Peyer's patch (tissue), 4 donors: ENCODE data around the gene MLLT10. TPM values are rescaled to one million over a fixed set of nuclear protein-coding genes. Genes with fewer than 3 reads are reported as not detected.

Source experiments
- DNase-seq, 3 donors: peaks; one replicate each; pipeline ENCODE4 v3.0.0-alpha.2; 2017 to 2019
- H3K27ac ChIP-seq, 4 donors: fragments of 200-600 bp; sonication (generic); one replicate each; pipeline ENCODE4 v1.5.1; 2016 to 2019
- H3K27me3 ChIP-seq, 2 donors: fragments of 200-600 bp; sonication (generic); one replicate each; pipeline ENCODE4 v1.5.1; 2019
- H3K36me3 ChIP-seq, 3 donors: fragments of 200-600 bp; sonication (generic); one replicate each; pipeline ENCODE4 v1.5.1; 2016 to 2019
- H3K4me1 ChIP-seq, 4 donors: fragments of 200-600 bp; sonication (generic); one replicate each; pipeline ENCODE4 v1.5.1; 2016 to 2019
- H3K4me3 ChIP-seq, 4 donors: fragments of 200-600 bp; sonication (generic); 1 replicate in 3 of 4; 2 replicates in 1 of 4; pipeline ENCODE4 v1.5.1; 2016 to 2019; ENCODE audit warnings: mild to moderate bottlenecking in 1 of 4
- H3K9me3 ChIP-seq, 4 donors: fragments of 200-600 bp; sonication (generic); one replicate each; pipeline ENCODE4 v1.5.1; 2016 to 2019; ENCODE audit warnings: mild to moderate bottlenecking in 1 of 4
- POLR2A ChIP-seq, 2 donors: fragments of 450-650 bp; IDR thresholded peaks; one replicate each; pipeline ENCODE4 v1.5.1; 2017; ENCODE audit warnings: antibody characterized with exemption in 2 of 2, mild to moderate bottlenecking in 2 of 2, moderate library complexity in 2 of 2
- total RNA-seq, 4 donors: library from RNA; depleted of rRNA; stranded (reverse); fragments of >200 nt; gene quantifications; one replicate each; pipeline ENCODE4 v1.1.0, GENCODE V29; 2016
- TF ChIP-seq, protein P1 (sequence below), 6 experiments: fragments of 450-650 bp in 4 of 6; fragments of 200-600 bp in 2 of 6; sonication (generic) in 1 of 6; IDR thresholded peaks; one replicate each; pipeline ENCODE4 v1.5.1; 2017 to 2019; ENCODE audit warnings: antibody characterized with exemption in 6 of 6, mild to moderate bottlenecking in 3 of 6, moderate library complexity in 1 of 6

MLLT10 gene
- total RNA-seq, 4 donors from 2014 or later: 25.2 to 65.2 (median 40.1) TPM

DNA sequence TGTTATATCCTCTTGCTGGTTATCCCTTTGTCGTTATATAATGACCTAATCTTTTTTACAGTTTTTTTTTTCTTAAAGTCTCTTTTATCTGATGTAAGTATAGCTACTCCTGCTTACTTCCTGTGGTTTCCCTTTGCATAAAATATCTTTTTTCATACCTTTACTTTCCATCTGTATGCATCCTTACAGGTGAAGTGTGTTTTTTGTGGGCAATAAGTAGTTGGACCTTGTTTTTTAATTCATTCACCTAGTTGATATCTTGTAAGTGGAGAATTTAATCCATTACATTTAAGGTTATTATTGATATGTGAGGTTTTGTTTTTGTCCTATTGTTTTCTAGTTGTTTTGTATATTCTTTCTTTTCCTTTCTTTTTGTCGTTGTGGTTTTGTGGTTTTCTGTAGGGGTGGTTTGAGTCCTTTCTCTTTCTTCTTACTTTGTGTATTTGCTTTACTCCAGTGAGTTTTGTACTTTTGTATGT, 168.6 kb downstream of the MLLT10 start:
- DNase-seq: no peak
- Histone ChIP-seq H3K27me3 (no peaks in the 10 kb centered on the region), H3K27ac (no peak overlapping the region)

DNA sequence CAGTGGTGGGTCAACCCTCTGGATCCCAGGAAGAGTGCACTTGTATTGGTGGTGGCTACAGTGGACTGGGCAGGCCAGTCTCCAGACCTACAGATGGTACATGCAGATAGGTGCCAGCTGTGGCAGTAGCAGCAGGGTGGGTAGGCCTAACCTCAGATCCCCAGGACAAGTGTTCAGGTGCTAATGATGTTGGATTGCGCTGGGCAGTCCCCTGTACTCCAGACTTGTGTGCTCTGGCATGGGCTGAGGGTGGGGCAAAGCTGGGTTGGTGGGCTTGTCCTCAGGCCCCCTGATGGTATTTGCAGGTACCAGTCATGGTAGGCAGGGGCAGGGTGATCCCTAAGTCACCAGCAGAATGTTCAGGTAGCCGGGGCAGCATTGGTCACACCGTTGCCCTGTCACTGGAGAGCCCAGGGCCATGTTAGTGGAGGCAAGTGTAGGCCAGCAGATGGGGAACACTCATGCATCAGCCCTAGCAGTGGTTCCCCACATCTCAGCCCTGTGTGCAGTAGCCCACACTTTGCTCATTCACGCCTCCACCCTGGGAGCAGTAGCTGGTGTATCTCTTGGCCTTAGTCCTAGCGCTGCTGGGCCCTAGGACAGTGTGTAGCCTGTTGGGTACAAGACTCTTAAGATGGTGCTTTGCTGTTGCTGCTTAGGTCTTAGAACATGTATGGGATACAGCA, 171.3 kb downstream of the MLLT10 start:
- H3K27ac ChIP-seq: no peak overlapping the region
- TF ChIP-seq POLR2A (IDR thresholded peaks at IDR 0.05): no peak
- TF ChIP-seq, protein P1, sequence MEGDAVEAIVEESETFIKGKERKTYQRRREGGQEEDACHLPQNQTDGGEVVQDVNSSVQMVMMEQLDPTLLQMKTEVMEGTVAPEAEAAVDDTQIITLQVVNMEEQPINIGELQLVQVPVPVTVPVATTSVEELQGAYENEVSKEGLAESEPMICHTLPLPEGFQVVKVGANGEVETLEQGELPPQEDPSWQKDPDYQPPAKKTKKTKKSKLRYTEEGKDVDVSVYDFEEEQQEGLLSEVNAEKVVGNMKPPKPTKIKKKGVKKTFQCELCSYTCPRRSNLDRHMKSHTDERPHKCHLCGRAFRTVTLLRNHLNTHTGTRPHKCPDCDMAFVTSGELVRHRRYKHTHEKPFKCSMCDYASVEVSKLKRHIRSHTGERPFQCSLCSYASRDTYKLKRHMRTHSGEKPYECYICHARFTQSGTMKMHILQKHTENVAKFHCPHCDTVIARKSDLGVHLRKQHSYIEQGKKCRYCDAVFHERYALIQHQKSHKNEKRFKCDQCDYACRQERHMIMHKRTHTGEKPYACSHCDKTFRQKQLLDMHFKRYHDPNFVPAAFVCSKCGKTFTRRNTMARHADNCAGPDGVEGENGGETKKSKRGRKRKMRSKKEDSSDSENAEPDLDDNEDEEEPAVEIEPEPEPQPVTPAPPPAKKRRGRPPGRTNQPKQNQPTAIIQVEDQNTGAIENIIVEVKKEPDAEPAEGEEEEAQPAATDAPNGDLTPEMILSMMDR (IDR thresholded peaks at IDR 0.05): no peak

More for the DNA sequence above, 168.6 kb downstream of the MLLT10 start:
- H3K36me3 ChIP-seq: peaks cover 0 to 4% (median 0%) of the 10 kb centered on the region in 3 donors
- no peaks in the 10 kb centered on the region for H3K4me1 ChIP-seq
- no peak for TF ChIP-seq POLR2A (IDR thresholded peaks at IDR 0.05)
- TF ChIP-seq, protein P1 (IDR thresholded peaks at IDR 0.05): no peak
- H3K4me3 ChIP-seq: no peak overlapping the region
- peaks cover 0 to 5% (median 1%) of the 10 kb centered on the region in 4 donors for H3K9me3 ChIP-seq

DNA sequence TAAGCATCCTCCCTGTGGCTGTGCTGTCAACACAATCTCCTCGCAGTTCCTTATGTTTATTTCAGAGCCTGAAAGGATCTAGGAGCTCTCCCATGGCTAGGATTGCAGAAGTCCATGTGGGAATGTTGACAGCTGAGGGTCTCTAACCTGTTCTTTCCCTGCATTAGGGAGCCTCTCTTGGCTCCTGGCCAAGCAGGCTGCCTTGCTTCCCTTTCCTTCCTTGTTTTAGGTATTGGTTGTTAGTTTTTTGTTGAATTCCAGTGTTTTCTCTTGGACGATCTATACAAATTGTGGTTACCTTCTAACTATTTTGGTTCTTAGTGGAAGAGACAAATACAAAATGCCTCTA, 171.8 kb downstream of the MLLT10 start:
- H3K4me1 ChIP-seq: no peaks in the 10 kb centered on the region
- no peak for TF ChIP-seq POLR2A (IDR thresholded peaks at IDR 0.05)
- TF ChIP-seq, protein P1 (IDR thresholded peaks at IDR 0.05): no peak
- peaks cover 0 to 1% (median 0%) of the 10 kb centered on the region in 4 donors for H3K9me3 ChIP-seq
- H3K27me3 ChIP-seq: no peaks in the 10 kb centered on the region
- no peaks in the 10 kb centered on the region for H3K36me3 ChIP-seq
- no peak overlapping the region for H3K4me3 ChIP-seq
- H3K27ac ChIP-seq: no peak overlapping the region
- DNase-seq: no peak

More for the DNA sequence above, 171.3 kb downstream of the MLLT10 start:
- Histone ChIP-seq H3K36me3 (no peaks in the 10 kb centered on the region), H3K9me3 (peaks cover 0 to 5% (median 0%) of the 10 kb centered on the region in 4 donors), H3K4me3 (no peak overlapping the region), H3K27me3 (no peaks in the 10 kb centered on the region), H3K4me1 (no peaks in the 10 kb centered on the region)
- no peak for DNase-seq

- H3K27ac ChIP-seq: no peak overlapping the region
- no peaks in the 10 kb centered on the region for H3K36me3 ChIP-seq
- no peaks in the 10 kb centered on the region for H3K27me3 ChIP-seq
- no peaks in the 10 kb centered on the region for H3K9me3 ChIP-seq
- no peaks in the 10 kb centered on the region for H3K4me1 ChIP-seq
- no peak overlapping the region for H3K4me3 ChIP-seq
- TF ChIP-seq POLR2A (IDR thresholded peaks at IDR 0.05): no peak
- TF ChIP-seq, protein P1 (IDR thresholded peaks at IDR 0.05): no peak
- no peak for DNase-seq
Observed at GRCh38 chr10:21707498-21707897, 173.5 kb downstream of the MLLT10 start.

GRCh38 chr10:21712975-21713374, 178.9 kb downstream of the MLLT10 start:
- H3K4me1 ChIP-seq: no peaks in the 10 kb centered on the region
- H3K9me3 ChIP-seq: no peaks in the 10 kb centered on the region
- H3K27me3 ChIP-seq: no peaks in the 10 kb centered on the region
- H3K36me3 ChIP-seq: peaks cover 0 to 34% (median 0%) of the 10 kb centered on the region in 3 donors
- TF ChIP-seq, protein P1 (IDR thresholded peaks at IDR 0.05): no peak
- TF ChIP-seq POLR2A (IDR thresholded peaks at IDR 0.05): no peak
- no peak overlapping the region for H3K27ac ChIP-seq
- H3K4me3 ChIP-seq: no peak overlapping the region
- DNase-seq: no peak
